ENCODE results near the gene CHIT1. TPM values are rescaled to one million over a fixed set of nuclear protein-coding genes. Genes with fewer than 3 reads are reported as not detected.

The CHIT1 gene
- total and polyA plus RNA-seq, 2 of the 8 experiments (the other 6 are each of a cell fraction or from before 2014, with no cell fraction given) = not detected

GRCh38 chr1:203267912-203268311 is 38.4 kb upstream of the CHIT1 start (continued):
- TF ChIP-seq BACH1 (IDR thresholded peaks at IDR 0.05; ENCODE audit: low read length) = no peak

All from H1 (cell line).